ENCODE results near the gene HES7. TPM values are rescaled to one million over a fixed set of nuclear protein-coding genes. Genes with fewer than 3 reads are reported as not detected.

Gene HES7
- total RNA-seq, 4 donors from 2014 or later = not detected

DNA sequence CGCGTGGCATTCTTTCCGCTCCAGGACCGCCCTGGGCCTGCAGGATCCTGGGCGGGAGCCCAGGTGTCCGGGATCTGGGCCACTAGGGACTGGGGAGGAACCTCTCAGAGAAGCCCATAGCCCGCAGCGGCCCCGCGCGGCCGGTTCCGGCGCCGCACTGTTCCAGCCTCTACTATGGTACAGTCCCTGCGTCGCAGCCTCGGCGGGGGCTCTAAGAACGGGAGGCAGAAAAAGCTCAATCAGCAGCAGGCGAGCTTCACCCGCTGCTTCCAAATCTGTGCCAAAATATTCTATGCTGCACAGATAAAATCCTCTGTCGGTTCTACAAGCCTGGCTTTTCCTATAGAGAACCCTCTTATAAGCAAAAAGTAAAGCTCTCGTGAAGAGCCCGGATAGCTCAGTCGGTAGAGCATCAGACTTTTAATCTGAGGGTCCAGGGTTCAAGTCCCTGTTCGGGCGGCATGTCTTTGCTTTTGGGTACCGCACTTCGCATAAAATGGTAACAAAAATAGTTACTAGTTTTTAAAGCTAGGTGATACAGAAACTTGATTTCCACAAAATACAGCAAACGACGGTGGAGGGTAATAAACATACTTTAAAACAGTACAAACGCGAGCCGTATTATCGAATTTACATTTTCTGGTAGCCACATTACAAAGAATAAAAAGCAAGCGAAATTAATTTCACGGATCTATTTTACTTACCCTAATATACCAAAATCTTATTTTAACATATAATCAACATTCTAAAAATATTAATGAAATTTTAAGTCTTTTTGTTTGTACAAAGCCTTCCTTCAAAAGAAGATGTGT is 4.9 kb downstream of the HES7 start:
- TF ChIP-seq, protein P1, sequence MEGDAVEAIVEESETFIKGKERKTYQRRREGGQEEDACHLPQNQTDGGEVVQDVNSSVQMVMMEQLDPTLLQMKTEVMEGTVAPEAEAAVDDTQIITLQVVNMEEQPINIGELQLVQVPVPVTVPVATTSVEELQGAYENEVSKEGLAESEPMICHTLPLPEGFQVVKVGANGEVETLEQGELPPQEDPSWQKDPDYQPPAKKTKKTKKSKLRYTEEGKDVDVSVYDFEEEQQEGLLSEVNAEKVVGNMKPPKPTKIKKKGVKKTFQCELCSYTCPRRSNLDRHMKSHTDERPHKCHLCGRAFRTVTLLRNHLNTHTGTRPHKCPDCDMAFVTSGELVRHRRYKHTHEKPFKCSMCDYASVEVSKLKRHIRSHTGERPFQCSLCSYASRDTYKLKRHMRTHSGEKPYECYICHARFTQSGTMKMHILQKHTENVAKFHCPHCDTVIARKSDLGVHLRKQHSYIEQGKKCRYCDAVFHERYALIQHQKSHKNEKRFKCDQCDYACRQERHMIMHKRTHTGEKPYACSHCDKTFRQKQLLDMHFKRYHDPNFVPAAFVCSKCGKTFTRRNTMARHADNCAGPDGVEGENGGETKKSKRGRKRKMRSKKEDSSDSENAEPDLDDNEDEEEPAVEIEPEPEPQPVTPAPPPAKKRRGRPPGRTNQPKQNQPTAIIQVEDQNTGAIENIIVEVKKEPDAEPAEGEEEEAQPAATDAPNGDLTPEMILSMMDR (IDR thresholded peaks at IDR 0.05; ENCODE audit: low read depth) = no peak

DNA sequence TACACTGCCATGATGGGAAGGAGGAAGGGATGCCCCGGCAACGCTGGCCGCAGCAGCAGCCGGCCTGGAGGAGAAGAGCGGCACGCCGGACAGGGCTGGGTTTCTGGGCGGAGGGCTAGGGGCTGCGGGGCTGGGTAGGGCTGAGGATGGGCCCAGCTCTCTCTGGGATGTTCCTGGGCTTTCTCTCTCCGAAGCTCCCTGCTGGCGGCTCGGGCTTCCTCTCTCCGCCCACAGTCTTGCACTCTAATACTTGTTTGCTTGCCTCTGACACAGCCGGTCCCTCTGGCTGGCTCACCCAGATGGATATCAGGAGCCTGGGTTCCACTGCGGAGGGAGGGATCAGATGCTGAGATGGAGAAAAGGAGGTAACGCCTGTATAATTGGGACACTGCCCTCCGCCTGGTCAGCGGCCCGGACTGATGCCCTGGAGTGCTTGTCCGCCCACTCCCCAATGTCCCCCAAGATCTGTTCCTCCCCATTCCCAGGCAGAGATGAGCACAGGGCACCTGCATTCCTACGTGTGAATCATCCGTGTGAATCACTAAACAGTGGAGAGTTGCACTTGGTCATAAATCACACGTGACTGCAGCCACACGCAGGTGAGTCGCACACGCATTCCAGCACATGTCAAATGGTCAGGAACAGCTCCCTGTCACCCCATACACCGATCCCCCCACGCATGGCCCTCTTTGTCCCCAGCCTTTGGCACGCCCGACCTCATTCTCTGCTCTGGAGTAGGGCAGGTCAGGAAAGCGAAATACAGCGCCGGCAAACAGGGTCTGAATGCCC is 5.7 kb downstream of the HES7 start, which contains the start of gene ALOXE3:
Gene ALOXE3 (minus strand): TSS at position 535 of the 789 bp plus-strand sequence. CDS start 524 bp downstream, at position 11.
- TF ChIP-seq, protein P1 (IDR thresholded peaks at IDR 0.05; ENCODE audit: low read depth) = no peak

DNA sequence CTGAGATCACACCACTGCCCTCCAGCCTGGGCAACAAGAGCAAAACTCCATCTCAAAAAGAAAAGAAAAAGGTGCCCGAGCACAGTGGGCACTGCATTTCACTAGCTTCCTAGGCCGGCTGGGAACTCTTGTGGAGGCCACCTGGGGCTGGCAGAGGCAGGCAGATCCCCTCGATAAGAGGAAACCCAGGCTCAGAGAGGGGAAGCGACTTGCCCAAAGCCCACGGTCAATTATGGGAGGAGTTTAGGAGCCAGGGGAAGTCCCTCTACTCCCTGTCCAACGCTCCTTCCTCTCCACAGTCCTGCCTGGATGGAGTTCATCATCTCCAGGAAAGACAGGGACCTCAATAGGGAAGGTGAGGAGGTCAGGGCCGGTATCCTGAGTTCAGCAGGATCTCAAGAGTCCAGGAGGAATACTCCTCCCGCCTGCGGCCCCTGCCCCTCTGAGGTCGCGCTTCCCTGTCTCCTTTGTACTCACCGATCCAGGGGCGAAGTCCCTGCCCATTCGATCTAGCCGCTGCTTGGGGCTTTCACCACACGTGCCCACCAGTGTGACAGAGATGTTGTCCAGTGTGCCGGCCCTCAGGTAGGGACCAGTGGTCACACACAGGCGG is 6.4 kb downstream of the HES7 start:
- TF ChIP-seq, protein P1 (IDR thresholded peaks at IDR 0.05; ENCODE audit: low read depth) = no peak

DNA sequence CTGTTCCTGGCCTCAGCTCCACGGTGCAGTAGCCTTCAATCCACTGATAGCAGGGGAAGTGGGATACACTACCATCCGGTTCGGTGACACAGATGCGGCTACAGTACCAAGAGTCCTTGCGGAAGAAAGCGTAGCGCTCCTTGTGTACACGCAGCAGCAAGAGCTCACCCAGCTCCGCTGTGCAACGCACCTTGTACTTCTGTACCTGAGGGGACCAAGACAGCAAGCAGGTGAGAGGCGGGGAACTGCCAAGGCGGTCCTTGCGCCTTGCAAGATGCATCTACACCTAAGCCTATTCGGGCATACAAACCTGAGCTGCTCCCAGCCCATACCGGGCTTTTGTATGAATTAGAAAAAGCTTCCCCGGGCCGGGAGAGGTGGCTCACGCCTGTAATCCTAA is 7.1 kb downstream of the HES7 start:
- TF ChIP-seq, protein P1 (IDR thresholded peaks at IDR 0.05; ENCODE audit: low read depth) = no peak

DNA sequence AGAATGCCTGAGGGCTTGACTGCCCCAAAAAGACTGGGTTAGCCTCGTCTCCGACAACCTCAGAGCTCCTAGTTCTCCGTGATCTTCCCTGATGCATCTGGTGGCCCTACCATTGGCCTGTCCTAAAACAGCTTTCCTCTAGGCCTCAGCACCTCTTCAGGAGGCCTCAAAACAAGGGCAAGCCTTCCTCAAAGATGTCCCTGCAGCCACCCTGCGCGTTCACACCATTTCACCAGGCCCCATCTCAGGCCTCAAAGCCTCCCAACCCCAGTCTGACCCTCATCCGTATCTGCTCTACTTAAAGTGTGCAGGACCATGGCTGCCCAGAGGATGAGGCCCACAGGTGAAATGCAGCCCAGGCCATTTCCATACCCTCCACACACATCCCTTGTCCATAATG is 13.0 kb downstream of the HES7 start:
- TF ChIP-seq, protein P1 (IDR thresholded peaks at IDR 0.05; ENCODE audit: low read depth) = no peak

DNA sequence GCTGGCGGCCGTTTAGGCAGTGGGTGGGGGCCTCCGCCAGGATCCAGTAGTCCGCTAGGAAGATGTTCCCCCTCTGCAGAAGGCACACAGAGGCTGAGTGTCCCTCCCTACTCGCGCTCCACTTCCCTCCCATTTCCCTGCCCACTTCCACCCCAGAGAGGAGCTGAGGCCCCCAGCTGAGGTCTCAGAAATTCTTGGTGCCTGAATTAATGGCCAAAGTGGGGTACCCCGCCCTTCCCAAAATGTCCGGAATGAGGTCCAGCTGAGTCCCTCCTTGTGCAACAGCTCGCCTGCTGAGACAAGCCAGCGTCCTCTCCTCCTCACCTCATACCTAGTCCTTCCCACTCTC is 13.5 kb downstream of the HES7 start:
- TF ChIP-seq, protein P1 (IDR thresholded peaks at IDR 0.05; ENCODE audit: low read depth) = no peak
